KOPT-K1 (cell line): ENCODE results near the gene PTPRA.
"Not testable (repeated sequence)": the region's sequence is repeated elsewhere in the genome, so short reads cannot be mapped to it uniquely, and the experiment has no call there.

ENCODE experiments used
- H3K27ac ChIP-seq: fragments of 200-600 bp; sonication (generic); 2 replicates; pipeline ENCODE4 v1.5.1; 2016; ENCODE audit warnings: antibody characterized with exemption, mild to moderate bottlenecking, low read depth, low read length; ENCODE audit not compliant: poor library complexity, severe bottlenecking
- H3K36me3 ChIP-seq: fragments of 200-600 bp; sonication (generic); 2 replicates; pipeline ENCODE4 v1.5.1; 2017; ENCODE audit warnings: antibody characterized with exemption, mild to moderate bottlenecking, low read length, moderate library complexity; ENCODE audit not compliant: insufficient read depth
- H3K9me3 ChIP-seq: fragments of 200-600 bp; sonication (generic); 2 replicates; pipeline ENCODE4 v1.5.1; 2017; ENCODE audit warnings: antibody characterized with exemption, low read length, mild to moderate bottlenecking; ENCODE audit not compliant: insufficient read depth, poor library complexity, severe bottlenecking

The PTPRA gene

DNA sequence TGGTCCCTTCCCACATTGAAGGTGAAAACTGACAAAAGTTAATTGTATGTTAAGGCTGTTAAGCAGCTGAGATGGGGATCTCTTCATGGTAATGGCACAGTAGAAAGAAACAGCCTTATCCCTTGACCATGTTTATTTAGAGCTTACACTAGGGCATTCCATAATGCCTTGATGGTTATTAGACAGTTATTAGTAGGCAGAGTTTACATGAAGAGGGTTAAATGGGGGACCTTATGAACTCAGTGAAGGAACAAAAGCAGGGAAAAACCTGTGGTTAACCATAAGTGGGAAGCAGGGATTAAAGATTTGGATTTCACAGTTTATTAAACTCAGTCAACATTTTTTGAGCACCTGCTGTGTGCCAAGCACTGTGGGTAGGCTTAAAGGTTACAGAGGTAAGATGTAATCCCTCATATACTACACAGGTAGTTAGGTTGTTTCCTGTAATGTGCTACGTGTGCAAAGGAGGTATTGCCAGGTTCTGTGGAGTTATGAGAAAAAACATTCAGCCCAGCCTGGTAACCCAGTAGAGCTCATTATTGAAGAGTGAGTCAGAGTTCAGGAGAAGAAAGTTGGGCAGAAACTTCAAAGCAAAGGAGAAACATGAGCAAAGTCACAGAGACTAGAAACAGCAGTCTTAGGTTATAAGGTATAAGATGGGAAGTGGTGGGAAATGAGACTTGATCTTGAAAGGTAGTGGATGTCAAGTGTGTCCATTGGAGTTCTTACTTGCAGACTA is 137.9 kb downstream of the PTPRA start:
- Histone ChIP-seq H3K36me3 (peaks cover 81% of the 10 kb centered on the region), H3K9me3 (no peaks in the 10 kb centered on the region), H3K27ac (no peak overlapping the region)

DNA sequence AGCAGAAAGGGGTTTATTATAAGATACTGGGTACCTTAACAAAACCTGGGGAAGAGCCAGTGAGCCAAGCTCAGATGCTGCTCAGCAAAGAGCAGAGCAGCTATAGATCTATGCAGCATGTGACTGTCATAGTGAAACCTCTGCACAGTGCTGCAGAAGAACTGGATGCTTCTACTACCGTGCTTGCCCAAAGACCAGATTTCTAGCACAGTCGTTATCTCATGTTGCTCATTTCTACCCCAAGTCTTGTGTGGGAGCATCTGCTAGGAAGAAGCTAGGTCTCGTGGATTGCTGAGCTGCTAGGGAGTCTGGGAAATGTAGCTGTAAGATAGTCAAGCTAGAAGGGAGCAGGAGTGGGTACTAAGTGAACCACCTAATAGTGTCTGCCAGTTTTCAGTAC is 138.5 kb downstream of the PTPRA start:
- peaks cover 78% of the 10 kb centered on the region for H3K36me3 ChIP-seq
- no peaks in the 10 kb centered on the region for H3K9me3 ChIP-seq
- H3K27ac ChIP-seq: no peak overlapping the region

DNA sequence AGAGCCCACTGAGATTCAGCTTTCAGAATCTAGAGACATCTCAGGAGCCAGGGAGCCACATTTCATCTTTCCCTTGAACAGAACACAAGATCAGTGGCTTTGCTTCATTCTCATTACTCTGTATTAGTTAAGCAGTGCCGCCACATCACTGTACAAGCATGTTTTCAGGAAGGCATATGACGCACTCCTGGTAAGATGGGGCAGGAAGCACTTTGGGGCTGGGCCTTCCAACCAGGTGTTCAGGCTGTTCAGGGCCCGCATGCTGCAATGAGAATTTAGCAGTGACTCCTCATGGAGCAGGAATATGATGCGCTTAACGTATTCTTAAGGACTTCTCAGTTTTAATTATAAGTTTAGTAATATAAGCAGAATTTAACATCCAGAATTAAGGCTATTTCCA is 140.5 kb downstream of the PTPRA start:
- Histone ChIP-seq H3K36me3 (peaks cover 70% of the 10 kb centered on the region), H3K27ac (no peak overlapping the region), H3K9me3 (no peaks in the 10 kb centered on the region)

DNA sequence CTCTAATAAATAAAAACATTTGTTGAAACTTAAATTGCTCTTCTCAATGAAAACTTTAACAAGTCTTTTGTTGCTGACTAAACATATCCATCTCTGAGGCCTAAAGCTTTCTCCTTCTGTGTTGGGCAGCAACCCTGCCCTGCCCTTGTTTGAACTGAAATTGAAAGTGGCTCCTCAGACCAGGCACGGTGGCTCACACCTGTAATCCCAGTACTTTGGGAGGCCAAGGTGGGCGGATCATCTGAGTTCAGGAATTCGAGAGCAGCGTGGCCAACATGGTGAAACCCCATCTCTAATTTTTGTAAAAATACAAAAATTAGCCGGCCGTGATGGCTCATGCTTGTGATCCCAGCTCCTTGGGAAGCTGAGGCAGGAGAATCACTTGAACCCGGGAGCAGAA is 140.9 kb downstream of the PTPRA start:
- Histone ChIP-seq H3K36me3 (peaks cover 66% of the 10 kb centered on the region), H3K9me3 (no peaks in the 10 kb centered on the region), H3K27ac (no peak overlapping the region)

DNA sequence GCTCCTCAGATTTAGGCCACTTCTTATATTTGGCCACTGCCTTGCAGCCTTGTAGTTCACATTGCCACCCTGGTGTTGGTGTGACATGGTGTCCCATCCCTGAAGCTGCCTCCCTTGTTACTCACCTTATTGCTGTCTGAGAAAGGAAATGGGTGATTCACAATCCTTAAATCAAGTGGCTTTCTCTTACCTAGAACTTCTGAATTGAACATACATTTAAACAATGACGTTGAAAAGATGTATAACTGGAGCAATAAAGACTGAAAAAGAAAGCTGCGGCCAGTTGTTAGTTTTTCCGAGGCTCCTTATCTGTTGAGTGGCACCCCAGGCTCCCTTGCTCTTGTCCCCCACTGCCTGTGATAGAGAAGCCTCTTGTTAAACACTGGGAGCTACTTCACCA is 141.4 kb downstream of the PTPRA start:
- H3K27ac ChIP-seq: no peak overlapping the region
- H3K36me3 ChIP-seq: peaks cover 61% of the 10 kb centered on the region
- no peaks in the 10 kb centered on the region for H3K9me3 ChIP-seq

DNA sequence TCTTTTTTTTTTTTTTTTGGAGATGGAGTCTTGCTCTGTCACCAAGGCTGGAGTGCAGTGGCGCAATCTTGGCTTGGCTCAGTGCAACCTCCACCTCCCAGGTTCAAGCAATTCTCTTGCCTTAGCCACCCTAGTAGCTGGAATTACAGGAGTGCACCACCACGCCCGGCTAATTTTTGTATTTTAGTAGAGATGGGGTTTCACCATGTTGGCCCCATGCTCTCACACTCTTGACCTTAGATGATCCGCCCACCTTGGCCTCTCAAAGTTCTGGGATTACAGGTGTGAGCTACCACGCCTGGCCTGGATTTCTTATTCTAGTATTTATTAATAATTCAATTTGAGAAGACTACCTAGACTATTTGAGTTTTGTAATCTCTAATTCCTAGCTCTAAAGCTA is 142.0 kb downstream of the PTPRA start:
- not testable (repeated sequence) for H3K27ac ChIP-seq, H3K9me3 ChIP-seq
- H3K36me3 ChIP-seq: peaks cover 55% of the 10 kb centered on the region

DNA sequence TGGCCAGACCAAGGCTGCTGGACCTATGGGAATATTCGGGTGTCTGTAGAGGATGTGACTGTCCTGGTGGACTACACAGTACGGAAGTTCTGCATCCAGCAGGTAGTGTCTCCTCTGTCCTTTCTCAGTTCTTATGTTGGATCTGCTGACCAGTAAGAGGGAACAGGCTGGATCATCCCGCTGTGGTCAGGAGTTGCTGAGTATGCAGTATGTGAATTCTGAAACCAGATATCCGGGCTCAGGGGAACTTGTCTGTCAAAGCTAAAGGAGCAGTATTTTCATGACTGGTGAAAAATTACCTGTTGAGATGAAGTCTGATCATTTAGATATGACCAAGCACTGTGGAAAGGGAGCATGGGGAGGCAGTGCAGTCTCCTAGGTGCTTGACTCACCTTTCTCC is 148.0 kb downstream of the PTPRA start:
- Histone ChIP-seq H3K36me3 (peaks cover 72% of the 10 kb centered on the region), H3K27ac (no peak overlapping the region), H3K9me3 (no peaks in the 10 kb centered on the region)

DNA sequence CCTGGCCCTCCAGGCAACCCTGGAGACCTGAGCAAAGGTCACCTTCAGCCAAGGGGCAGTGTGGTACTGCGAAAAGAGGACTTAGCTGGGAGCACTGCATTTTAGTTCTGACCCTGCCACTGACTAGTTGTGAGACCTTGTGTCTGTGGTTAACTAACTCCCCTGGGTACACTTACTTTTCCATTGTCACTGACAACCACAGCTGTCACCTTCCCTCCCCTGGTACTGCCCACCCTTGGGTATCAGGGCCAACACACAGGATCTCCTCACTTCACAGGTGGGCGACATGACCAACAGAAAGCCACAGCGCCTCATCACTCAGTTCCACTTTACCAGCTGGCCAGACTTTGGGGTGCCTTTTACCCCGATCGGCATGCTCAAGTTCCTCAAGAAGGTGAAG is 148.5 kb downstream of the PTPRA start:
- H3K36me3 ChIP-seq: peaks cover 76% of the 10 kb centered on the region
- no peak overlapping the region for H3K27ac ChIP-seq
- H3K9me3 ChIP-seq: no peaks in the 10 kb centered on the region

DNA sequence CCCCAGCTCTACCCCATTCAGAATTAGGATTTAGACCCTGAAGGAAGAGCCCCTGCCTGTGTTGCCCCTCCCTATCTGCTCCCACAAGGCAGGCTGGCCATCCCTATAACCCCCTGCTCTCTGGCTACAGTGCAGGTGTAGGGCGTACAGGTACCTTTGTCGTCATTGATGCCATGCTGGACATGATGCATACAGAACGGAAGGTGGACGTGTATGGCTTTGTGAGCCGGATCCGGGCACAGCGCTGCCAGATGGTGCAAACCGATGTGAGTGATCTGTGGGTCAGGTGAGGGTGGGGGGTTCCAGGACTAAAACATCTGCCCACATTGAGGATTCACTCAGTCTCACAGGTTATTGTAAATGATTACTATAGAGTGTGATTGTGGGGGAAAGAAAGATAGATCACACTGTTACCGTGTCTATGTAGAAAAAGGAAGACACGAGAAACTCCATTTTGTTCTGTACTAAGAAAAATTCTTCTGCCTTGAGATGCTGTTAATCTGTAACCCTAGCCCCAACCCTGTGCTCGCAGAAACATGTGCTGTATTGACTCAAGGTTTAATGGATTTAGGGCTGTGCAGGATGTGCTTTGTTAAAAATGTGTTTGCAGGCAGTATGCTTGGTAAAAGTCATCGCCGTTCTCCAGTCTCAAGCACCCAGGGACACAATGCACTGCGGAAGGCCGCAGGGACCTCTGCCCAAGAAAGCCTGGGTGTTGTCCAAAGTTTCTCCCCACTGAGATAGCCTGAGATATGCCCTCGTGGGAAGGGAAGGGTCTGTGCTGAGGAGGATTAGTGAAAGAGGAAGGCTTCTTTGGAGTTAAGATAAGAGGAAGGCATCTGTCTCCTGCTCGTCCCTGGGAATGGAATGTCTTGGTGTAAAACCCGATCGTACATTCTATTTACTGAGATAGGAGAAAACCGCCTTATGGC is 149.5 kb downstream of the PTPRA start:
- not testable (repeated sequence) for H3K9me3 ChIP-seq, H3K27ac ChIP-seq
- H3K36me3 ChIP-seq: peaks cover 77% of the 10 kb centered on the region

DNA sequence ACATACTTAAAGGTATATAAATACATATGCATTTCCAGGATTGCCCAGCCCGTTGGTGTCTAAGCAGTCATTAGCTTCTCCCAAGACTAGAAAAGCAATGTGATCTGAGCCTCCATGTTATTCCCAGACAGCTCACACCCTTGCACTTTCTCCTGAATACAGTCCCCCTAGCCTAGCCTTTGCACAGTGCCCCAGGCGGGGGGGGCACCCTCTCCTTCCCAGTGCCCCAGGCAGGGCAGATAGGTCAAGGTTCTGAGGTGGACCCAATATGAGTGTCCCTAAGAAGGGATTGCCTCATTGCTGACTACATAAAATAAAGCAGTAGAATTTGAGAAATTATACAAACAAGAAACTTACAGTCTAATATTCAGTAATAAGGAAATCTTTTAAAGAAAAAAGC is 154.7 kb downstream of the PTPRA start:
- H3K36me3 ChIP-seq: peaks cover 98% of the 10 kb centered on the region
- no peak overlapping the region for H3K27ac ChIP-seq
- no peaks in the 10 kb centered on the region for H3K9me3 ChIP-seq

DNA sequence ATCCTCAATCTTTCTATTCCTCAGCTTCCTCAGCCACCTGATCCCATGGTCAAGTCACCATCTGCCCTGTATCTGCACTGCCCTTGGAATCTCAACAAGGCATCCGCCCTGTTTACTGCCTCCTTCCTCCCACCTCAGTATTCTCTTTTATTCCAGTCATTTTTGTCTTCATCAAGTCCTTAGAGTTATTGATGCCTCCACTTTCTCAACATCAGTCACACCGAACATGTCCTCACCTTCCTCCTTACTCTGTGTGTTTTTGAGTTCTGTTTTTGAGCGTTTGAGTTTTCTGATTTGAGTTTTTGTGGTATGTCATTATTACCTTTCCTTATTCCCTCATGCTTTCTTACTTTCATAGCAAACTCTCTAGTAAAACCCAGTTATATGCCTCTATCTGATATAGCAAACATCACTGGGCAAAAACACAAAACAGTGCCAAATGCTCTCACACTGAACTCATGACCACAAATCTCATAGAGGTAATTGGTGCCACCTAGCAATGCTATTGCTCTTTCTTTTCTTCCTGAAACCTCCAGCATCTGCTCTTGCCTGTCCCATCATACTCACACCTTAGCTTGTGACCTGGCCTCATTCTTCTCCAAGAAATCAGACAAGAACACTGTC is 158.4 kb downstream of the PTPRA start:
- no peak overlapping the region for H3K27ac ChIP-seq
- H3K9me3 ChIP-seq: no peaks in the 10 kb centered on the region
- H3K36me3 ChIP-seq: peaks cover 97% of the 10 kb centered on the region

DNA sequence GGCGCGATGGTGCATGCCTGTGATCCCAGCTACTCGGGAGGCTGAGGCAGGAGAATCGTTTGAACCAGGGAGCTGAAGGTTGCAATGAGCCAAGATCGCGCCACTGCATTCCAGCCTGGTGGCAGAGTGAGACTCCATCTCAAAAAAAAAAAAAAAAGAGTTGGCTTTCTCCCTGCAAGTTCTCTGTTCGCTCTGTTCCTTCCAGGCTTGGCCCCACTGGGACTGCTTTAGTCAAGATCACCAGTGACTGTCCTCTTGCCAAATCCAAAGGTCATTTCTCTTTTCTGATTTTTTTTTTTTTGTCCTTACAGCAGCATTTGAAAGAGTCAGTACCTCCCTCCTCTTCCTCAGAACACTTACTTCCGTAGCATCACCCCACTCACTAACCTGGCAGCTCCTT is 159.3 kb downstream of the PTPRA start:
- peaks cover 97% of the 10 kb centered on the region for H3K36me3 ChIP-seq
- H3K9me3 ChIP-seq: no peaks in the 10 kb centered on the region
- no peak overlapping the region for H3K27ac ChIP-seq

DNA sequence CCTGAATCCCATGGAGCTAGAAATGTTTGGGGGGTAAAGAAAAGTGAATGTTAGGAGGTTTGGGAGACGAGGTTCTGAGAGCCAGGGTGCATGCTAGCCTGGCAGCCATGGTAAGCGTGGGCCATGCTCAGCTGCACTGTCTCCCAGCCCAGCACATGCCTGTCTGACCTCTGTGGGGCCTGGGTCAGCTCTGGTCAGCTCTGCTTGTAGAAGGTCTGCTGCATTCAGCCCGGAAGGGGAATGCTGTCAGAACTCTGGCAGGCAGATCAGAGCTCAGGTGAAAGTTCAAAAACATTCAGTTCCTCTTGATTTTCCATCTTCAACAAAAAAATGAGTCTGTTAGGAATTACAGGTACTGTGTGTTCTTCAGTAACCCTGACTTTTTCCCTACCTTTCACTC is 164.4 kb downstream of the PTPRA start:
- H3K27ac ChIP-seq: no peak overlapping the region
- peaks cover 80% of the 10 kb centered on the region for H3K36me3 ChIP-seq
- no peaks in the 10 kb centered on the region for H3K9me3 ChIP-seq

DNA sequence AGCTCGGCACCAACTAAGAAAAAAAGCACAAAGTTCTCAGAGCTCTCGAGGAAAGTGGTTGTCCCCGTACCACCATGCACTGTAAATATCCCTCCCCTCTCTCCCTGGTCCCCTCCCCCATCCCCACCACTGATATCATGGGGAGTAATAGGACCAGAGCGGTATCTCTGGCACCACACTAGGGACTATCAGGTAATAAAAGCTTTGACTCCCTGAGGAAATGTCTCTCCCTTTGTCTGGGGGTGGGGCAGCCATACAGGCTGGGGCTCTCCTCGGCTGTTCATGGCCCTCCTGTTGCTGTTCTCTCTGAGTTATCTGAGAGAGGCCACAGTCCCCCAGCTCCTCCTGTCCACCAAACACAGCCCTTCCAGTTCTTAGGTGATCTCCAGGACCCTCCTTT is 165.2 kb downstream of the PTPRA start:
- Histone ChIP-seq H3K27ac (no peak overlapping the region), H3K9me3 (no peaks in the 10 kb centered on the region), H3K36me3 (peaks cover 73% of the 10 kb centered on the region)

DNA sequence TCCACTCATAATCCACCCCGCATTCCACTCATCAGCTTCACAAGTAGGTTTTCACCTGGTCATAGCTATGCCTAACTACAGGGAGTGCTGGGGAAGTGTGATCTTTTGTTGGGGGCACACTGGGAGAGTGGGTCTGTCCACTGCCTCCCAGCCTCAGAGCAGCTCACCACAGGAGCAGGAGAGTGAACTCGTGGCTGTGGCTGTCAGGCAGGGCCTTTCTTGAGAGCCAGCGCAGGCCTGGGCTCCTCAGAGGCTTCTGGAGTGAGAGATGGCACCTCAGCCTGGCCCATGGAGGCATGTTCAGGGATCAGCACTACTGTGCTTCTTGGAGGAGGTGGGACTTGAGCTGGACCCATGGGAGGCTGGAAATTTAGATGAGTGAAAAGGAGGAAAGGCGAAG is 166.1 kb downstream of the PTPRA start:
- no peak overlapping the region for H3K27ac ChIP-seq
- peaks cover 65% of the 10 kb centered on the region for H3K36me3 ChIP-seq
- H3K9me3 ChIP-seq: no peaks in the 10 kb centered on the region
